Loucy (cell line): ENCODE measurements around the gene COLQ.

Source experiments
- H2AFZ ChIP-seq: fragments of 200-600 bp; sonication (generic); 2 replicates; pipeline ENCODE4 v1.6.0; 2016; ENCODE audit warnings: antibody characterized with exemption, mild to moderate bottlenecking, low read length, moderate library complexity
- H3F3A ChIP-seq: fragments of 200-600 bp; 2 replicates; pipeline ENCODE4 v1.6.0; 2016; ENCODE audit warnings: antibody characterized with exemption, low read depth, mild to moderate bottlenecking
- H3K27me3 ChIP-seq: fragments of 200-600 bp; sonication (generic); 2 replicates; pipeline ENCODE4 v1.6.1; 2014; ENCODE audit warnings: low read length, mild to moderate bottlenecking; ENCODE audit not compliant: insufficient read depth, poor library complexity, severe bottlenecking
- H3K36me3 ChIP-seq: fragments of 200-600 bp; sonication (generic); 2 replicates; pipeline ENCODE4 v1.6.1; 2016; ENCODE audit warnings: low read length; ENCODE audit not compliant: insufficient read depth
- H3K4me1 ChIP-seq: fragments of 200-600 bp; sonication (generic); 2 replicates; pipeline ENCODE4 v1.5.1; 2014; ENCODE audit warnings: low read length, mild to moderate bottlenecking; ENCODE audit not compliant: insufficient read depth, poor library complexity, severe bottlenecking
- H3K4me2 ChIP-seq: fragments of 200-600 bp; sonication (generic); 2 replicates; pipeline ENCODE4 v1.6.0; 2014; ENCODE audit warnings: antibody characterized with exemption, low read length, low read depth, mild to moderate bottlenecking; ENCODE audit not compliant: poor library complexity, severe bottlenecking
- H3K4me3 ChIP-seq: fragments of 200-600 bp; sonication (generic); 2 replicates; pipeline ENCODE4 v1.5.1; 2014; ENCODE audit warnings: low read length, mild to moderate bottlenecking, mixed read lengths; ENCODE audit not compliant: poor library complexity, severe bottlenecking
- H3K79me2 ChIP-seq: fragments of 200-600 bp; sonication (generic); 2 replicates; pipeline ENCODE4 v1.6.1; 2014; ENCODE audit warnings: low read length; ENCODE audit not compliant: insufficient read depth
- H3K9ac ChIP-seq: fragments of 200-600 bp; sonication (generic); 2 replicates; pipeline ENCODE4 v1.6.0; 2014; ENCODE audit warnings: mild to moderate bottlenecking, low read depth, low read length, moderate library complexity; ENCODE audit not compliant: poor library complexity, severe bottlenecking
- H3K9me2 ChIP-seq: fragments of 200-600 bp; sonication (generic); replicated peaks from 2 replicates; pipeline ENCODE4 v1.6.1; 2016; ENCODE audit warnings: low read depth, low read length, mixed read lengths
- H3K9me3 ChIP-seq: fragments of 200-600 bp; sonication (generic); 2 replicates; pipeline ENCODE4 v1.6.1; 2014; ENCODE audit warnings: mild to moderate bottlenecking, antibody characterized with exemption, low read length, low read depth; ENCODE audit not compliant: insufficient read depth
- H4K20me1 ChIP-seq: fragments of 200-600 bp; sonication (generic); 2 replicates; pipeline ENCODE4 v1.6.0; 2014; ENCODE audit warnings: antibody characterized with exemption, low read length, mild to moderate bottlenecking; ENCODE audit not compliant: insufficient read depth, poor library complexity, severe bottlenecking
- CTCF ChIP-seq: fragments of 200-600 bp; sonication (generic); conservative IDR thresholded peaks from 2 replicates; pipeline ENCODE4 v1.5.1; 2014; ENCODE audit warnings: mild to moderate bottlenecking, antibody characterized with exemption, low read length
- EZH2phosphoT487 ChIP-seq: fragments of 200-600 bp; IDR thresholded peaks from 2 replicates; pipeline ENCODE4 v1.6.1; 2018; ENCODE audit warnings: antibody characterized with exemption, mild to moderate bottlenecking, moderate library complexity, borderline replicate concordance

COLQ gene

GRCh38 chr3:15429080-15429479 lies 92.4 kb downstream of the COLQ start:
- H3K79me2 ChIP-seq, result peaks cover 73% of the 10 kb centered on the region
- no peaks in the 10 kb centered on the region for H3K27me3 ChIP-seq
- peaks cover 62% of the 10 kb centered on the region for H3K4me1 ChIP-seq
- no peak overlapping the region for H2AFZ ChIP-seq
- H3K9ac ChIP-seq, result peak overlapping the region; percentile 79
- no peaks in the 10 kb centered on the region for H3K9me3 ChIP-seq
- peaks cover 9% of the 10 kb centered on the region; the same call in 1 of the 2 replicates for H3K36me3 ChIP-seq
- no peaks in the 10 kb centered on the region for H3F3A ChIP-seq
- H4K20me1 ChIP-seq, result peaks cover 34% of the 10 kb centered on the region
- H3K4me3 ChIP-seq, result peak overlapping the region; percentile 89
- no peaks in the 10 kb centered on the region for H3K9me2 ChIP-seq
- TF ChIP-seq CTCF (no peak), EZH2phosphoT487 (no peak)
- peak overlapping the region; percentile 88 for H3K4me2 ChIP-seq

- Histone ChIP-seq H3K9me2 (no peaks in the 10 kb centered on the region), H3K36me3 (peaks cover 4% of the 10 kb centered on the region; the same call in 1 of the 2 replicates), H3K79me2 (peaks cover 77% of the 10 kb centered on the region), H2AFZ (no peak overlapping the region), H3K4me1 (peaks cover 62% of the 10 kb centered on the region), H3F3A (no peaks in the 10 kb centered on the region), H3K4me3 (peak overlapping the region; percentile 89), H3K9ac (peak overlapping the region; percentile 79), H3K27me3 (no peaks in the 10 kb centered on the region), H3K4me2 (peak overlapping the region; percentile 88), H3K9me3 (no peaks in the 10 kb centered on the region), H4K20me1 (peaks cover 29% of the 10 kb centered on the region)
- no peak for TF ChIP-seq CTCF
- TF ChIP-seq EZH2phosphoT487, result no peak
Observed at GRCh38 chr3:15428539-15428938, 93.0 kb downstream of the COLQ start.

GRCh38 chr3:15427981-15428380 lies 93.5 kb downstream of the COLQ start:
- no peaks in the 10 kb centered on the region for H3K27me3 ChIP-seq
- peak overlapping the region; percentile 79 for H3K9ac ChIP-seq
- H3K79me2 ChIP-seq, result peaks cover 77% of the 10 kb centered on the region
- peaks cover 59% of the 10 kb centered on the region for H3K4me1 ChIP-seq
- no peaks in the 10 kb centered on the region for H3K9me3 ChIP-seq
- H2AFZ ChIP-seq, result peak overlapping the region; percentile 92
- H3K36me3 ChIP-seq, result no peaks in the 10 kb centered on the region; the same call in 1 of the 2 replicates
- no peaks in the 10 kb centered on the region for H3F3A ChIP-seq
- no peaks in the 10 kb centered on the region for H3K9me2 ChIP-seq
- H3K4me2 ChIP-seq, result peak overlapping the region; percentile 88
- TF ChIP-seq CTCF (no peak), EZH2phosphoT487 (no peak)
- H4K20me1 ChIP-seq, result peaks cover 26% of the 10 kb centered on the region
- H3K4me3 ChIP-seq, result peak overlapping the region; percentile 89
